Measurements from ENCODE around the gene ASPSCR1.

The ASPSCR1 gene

DNA sequence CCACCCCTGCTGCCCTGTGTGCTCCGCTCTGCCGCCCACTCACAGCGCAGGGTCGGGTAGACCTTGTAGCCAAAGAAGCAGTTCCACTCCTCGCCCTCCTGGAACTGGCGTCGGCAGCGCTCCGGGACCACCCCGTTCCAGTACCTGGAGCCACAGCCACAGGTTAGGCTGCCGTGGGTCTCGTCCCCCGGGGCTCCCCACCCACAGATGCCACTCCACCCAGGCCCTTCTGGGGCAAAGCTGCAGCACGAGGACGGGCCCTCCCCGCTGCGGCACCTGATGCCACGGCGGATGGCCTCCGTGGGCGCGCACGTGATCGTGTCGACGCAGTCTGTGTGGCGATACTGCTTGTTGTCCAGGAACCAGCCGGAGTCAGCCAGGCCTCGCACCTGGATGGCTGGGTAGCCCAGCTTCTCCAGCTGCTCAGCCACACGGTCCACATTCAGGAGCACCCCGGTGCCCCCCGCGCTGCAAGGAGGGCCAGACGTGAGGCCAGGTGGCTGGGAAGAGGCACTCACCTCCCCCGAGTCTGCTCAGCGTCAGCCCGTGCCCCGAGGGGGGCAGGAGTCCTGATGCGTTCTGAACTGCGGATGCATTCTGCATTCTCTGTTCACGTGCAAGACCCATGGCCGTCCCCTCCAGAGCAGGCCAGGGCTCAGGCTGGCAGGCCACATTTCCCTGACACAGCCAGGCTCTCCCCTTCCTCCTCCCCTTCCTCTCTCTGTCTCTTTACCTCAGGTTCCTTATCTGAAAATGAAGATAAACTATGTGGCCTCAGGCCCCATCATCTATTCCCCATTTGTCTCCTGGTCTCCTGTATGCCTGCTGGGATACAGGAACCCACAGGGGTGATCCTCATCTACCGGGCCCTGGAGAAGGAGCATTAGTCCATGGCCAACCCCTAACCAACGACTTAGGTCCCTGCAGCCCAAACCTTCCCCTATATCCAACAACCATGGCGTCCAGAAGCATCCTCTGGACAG is 20.5 kb upstream of the ASPSCR1 start:
- TF ChIP-seq ESRRG (CRISPR knock-in tag; IDR thresholded peaks at IDR 0.05) (no peak), ZC3H10 (CRISPR knock-in tag; IDR thresholded peaks at IDR 0.05) (no peak), TCF4 (CRISPR knock-in tag; IDR thresholded peaks at IDR 0.05; ENCODE audit: borderline replicate concordance) (no peak), RARB (CRISPR knock-in tag; IDR thresholded peaks at IDR 0.05) (no peak), ZNF565 (CRISPR knock-in tag; conservative IDR thresholded peaks at IDR 0.05; ENCODE audit: low read depth) (no peak), ISL1 (CRISPR knock-in tag; IDR thresholded peaks at IDR 0.05) (no peak), ZNF8 (CRISPR knock-in tag; IDR thresholded peaks at IDR 0.05) (no peak), ZFP30 (CRISPR knock-in tag; IDR thresholded peaks at IDR 0.05) (no peak), ZNF70 (CRISPR knock-in tag; IDR thresholded peaks at IDR 0.05) (no peak), PPARA (CRISPR knock-in tag; IDR thresholded peaks at IDR 0.05; ENCODE audit: borderline replicate concordance) (no peak), ARNTL (CRISPR knock-in tag; IDR thresholded peaks at IDR 0.05; ENCODE audit: borderline replicate concordance, low read depth) (no peak), BACH2 (CRISPR knock-in tag; IDR thresholded peaks at IDR 0.05; ENCODE audit: borderline replicate concordance) (no peak)
- TF ChIP-seq, protein P1, sequence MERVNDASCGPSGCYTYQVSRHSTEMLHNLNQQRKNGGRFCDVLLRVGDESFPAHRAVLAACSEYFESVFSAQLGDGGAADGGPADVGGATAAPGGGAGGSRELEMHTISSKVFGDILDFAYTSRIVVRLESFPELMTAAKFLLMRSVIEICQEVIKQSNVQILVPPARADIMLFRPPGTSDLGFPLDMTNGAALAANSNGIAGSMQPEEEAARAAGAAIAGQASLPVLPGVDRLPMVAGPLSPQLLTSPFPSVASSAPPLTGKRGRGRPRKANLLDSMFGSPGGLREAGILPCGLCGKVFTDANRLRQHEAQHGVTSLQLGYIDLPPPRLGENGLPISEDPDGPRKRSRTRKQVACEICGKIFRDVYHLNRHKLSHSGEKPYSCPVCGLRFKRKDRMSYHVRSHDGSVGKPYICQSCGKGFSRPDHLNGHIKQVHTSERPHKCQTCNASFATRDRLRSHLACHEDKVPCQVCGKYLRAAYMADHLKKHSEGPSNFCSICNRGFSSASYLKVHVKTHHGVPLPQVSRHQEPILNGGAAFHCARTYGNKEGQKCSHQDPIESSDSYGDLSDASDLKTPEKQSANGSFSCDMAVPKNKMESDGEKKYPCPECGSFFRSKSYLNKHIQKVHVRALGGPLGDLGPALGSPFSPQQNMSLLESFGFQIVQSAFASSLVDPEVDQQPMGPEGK (CRISPR knock-in tag; IDR thresholded peaks at IDR 0.05; ENCODE audit: borderline replicate concordance): no peak
- TF ChIP-seq, protein P2, sequence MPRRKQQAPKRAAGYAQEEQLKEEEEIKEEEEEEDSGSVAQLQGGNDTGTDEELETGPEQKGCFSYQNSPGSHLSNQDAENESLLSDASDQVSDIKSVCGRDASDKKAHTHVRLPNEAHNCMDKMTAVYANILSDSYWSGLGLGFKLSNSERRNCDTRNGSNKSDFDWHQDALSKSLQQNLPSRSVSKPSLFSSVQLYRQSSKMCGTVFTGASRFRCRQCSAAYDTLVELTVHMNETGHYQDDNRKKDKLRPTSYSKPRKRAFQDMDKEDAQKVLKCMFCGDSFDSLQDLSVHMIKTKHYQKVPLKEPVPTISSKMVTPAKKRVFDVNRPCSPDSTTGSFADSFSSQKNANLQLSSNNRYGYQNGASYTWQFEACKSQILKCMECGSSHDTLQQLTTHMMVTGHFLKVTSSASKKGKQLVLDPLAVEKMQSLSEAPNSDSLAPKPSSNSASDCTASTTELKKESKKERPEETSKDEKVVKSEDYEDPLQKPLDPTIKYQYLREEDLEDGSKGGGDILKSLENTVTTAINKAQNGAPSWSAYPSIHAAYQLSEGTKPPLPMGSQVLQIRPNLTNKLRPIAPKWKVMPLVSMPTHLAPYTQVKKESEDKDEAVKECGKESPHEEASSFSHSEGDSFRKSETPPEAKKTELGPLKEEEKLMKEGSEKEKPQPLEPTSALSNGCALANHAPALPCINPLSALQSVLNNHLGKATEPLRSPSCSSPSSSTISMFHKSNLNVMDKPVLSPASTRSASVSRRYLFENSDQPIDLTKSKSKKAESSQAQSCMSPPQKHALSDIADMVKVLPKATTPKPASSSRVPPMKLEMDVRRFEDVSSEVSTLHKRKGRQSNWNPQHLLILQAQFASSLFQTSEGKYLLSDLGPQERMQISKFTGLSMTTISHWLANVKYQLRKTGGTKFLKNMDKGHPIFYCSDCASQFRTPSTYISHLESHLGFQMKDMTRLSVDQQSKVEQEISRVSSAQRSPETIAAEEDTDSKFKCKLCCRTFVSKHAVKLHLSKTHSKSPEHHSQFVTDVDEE (CRISPR knock-in tag; IDR thresholded peaks at IDR 0.05): no peak
- TF ChIP-seq, protein P3, sequence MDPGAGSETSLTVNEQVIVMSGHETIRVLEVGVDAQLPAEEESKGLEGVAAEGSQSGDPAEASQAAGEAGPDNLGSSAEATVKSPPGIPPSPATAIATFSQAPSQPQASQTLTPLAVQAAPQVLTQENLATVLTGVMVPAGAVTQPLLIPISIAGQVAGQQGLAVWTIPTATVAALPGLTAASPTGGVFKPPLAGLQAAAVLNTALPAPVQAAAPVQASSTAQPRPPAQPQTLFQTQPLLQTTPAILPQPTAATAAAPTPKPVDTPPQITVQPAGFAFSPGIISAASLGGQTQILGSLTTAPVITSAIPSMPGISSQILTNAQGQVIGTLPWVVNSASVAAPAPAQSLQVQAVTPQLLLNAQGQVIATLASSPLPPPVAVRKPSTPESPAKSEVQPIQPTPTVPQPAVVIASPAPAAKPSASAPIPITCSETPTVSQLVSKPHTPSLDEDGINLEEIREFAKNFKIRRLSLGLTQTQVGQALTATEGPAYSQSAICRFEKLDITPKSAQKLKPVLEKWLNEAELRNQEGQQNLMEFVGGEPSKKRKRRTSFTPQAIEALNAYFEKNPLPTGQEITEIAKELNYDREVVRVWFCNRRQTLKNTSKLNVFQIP (CRISPR knock-in tag; IDR thresholded peaks at IDR 0.05; ENCODE audit: borderline replicate concordance, low read depth): no peak
- ATAC-seq: no peak

DNA sequence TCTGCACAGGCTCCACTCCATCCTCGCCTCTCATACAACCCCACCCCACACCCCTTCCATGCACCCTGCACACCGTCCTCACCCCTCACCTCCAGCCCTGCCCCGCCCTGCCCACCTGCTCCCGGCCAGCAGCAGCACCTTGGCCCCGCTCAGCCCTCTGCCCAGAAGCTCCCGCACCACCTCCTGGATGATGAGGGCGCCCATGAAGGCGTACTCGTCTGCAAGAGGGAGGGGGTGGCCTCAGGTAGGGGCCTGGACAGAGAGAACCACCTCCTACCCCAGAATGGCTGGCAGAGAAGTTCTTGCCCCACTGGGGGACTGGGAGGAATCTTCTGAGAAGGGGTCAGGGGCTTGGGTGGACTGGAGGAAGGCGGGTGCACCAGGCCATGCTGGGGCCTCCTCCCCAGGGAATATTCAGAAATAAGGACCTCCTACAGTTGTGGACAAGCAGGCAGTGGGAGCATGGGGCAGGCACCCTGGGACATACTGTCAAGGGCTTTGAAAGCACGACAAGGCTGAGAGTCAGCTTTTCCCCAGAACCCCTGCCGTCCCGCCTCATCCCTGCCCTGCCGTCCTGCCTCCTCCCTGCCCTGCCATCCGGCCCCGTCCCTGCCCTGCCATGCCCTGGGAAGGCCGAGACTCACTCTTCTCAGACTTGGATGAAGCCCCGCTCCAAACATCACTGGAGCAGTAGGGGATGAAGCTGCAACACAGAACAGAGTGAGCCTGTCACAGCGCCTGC is 19.6 kb upstream of the ASPSCR1 start:
- no peak for ATAC-seq
- no peak for TF ChIP-seq PPARA (CRISPR knock-in tag; IDR thresholded peaks at IDR 0.05; ENCODE audit: borderline replicate concordance)
- no peak for TF ChIP-seq TOX (CRISPR knock-in tag; IDR thresholded peaks at IDR 0.05; ENCODE audit: borderline replicate concordance)
- TF ChIP-seq, protein P4, sequence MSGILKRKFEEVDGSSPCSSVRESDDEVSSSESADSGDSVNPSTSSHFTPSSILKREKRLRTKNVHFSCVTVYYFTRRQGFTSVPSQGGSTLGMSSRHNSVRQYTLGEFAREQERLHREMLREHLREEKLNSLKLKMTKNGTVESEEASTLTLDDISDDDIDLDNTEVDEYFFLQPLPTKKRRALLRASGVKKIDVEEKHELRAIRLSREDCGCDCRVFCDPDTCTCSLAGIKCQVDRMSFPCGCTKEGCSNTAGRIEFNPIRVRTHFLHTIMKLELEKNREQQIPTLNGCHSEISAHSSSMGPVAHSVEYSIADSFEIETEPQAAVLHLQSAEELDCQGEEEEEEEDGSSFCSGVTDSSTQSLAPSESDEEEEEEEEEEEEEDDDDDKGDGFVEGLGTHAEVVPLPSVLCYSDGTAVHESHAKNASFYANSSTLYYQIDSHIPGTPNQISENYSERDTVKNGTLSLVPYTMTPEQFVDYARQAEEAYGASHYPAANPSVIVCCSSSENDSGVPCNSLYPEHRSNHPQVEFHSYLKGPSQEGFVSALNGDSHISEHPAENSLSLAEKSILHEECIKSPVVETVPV (CRISPR knock-in tag; IDR thresholded peaks at IDR 0.05): no peak
- TF ChIP-seq, protein P1 (CRISPR knock-in tag; IDR thresholded peaks at IDR 0.05; ENCODE audit: borderline replicate concordance): no peak
- TF ChIP-seq SNAI2 (CRISPR knock-in tag; IDR thresholded peaks at IDR 0.05): no peak
- TF ChIP-seq, protein P2 (CRISPR knock-in tag; IDR thresholded peaks at IDR 0.05): no peak
- TF ChIP-seq ZNF565 (CRISPR knock-in tag; conservative IDR thresholded peaks at IDR 0.05; ENCODE audit: low read depth): no peak
- no peak for TF ChIP-seq ZNF8 (CRISPR knock-in tag; IDR thresholded peaks at IDR 0.05)
- TF ChIP-seq, protein P3 (CRISPR knock-in tag; IDR thresholded peaks at IDR 0.05; ENCODE audit: borderline replicate concordance, low read depth): no peak
- TF ChIP-seq ESRRG (CRISPR knock-in tag; IDR thresholded peaks at IDR 0.05): no peak
- no peak for TF ChIP-seq GLIS3 (CRISPR knock-in tag; IDR thresholded peaks at IDR 0.05)
